Placental pericyte (primary cell): ENCODE measurements around the gene INPP1. TPM values are rescaled to one million over a fixed set of nuclear protein-coding genes. Genes with fewer than 3 reads are reported as not detected.

ENCODE experiments used
- total RNA-seq: library from RNA; depleted of rRNA; stranded (reverse); fragments of >200 nt; gene quantifications from 2 replicates; pipeline ENCODE4 v1.2.3, GENCODE V29; 2012

INPP1 gene
- total RNA-seq: 11.0 and 12.5 TPM in 2 replicates

DNA sequence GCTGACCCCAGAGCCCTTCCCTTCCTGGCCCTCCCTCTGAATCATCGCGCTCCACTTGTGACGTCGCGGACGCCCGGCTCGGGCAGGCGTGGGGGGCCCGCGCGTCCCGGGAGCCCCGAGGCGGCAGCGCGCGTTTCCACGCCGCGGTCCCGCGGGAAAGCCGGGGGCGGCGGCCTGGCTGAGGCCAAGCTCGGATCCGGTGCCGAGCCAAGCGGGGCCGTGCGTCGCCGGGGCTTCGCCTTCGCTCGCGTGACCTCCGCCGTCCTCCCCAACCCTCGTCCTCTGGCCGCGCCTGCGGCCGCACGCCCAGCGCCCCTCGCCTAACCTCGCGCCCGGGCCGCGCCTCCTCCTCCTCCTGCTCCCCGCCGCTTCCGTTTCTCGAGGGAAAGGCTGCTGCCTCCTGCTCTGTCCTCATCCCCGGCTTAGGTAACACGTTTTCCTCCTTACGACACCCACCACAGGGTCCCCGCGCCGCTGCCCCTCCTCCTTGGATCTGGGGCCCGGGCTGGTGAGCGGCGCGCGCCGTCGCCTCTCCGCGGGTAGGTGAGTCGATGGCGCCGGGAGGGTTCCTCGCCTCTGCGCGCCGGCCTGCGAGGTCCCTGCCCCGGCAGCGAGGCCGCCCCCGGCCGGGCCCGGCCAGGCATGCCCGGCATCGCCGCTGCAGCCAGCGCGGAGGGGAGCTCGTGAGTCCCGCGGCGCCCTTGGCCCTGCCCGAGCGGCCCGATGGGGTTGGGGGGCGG lies at the start of gene INPP1:
TSS of gene INPP1 (plus strand) at position 54 of the 740 bp plus-strand sequence. CDS start 16,514 bp downstream, outside the sequence.

DNA sequence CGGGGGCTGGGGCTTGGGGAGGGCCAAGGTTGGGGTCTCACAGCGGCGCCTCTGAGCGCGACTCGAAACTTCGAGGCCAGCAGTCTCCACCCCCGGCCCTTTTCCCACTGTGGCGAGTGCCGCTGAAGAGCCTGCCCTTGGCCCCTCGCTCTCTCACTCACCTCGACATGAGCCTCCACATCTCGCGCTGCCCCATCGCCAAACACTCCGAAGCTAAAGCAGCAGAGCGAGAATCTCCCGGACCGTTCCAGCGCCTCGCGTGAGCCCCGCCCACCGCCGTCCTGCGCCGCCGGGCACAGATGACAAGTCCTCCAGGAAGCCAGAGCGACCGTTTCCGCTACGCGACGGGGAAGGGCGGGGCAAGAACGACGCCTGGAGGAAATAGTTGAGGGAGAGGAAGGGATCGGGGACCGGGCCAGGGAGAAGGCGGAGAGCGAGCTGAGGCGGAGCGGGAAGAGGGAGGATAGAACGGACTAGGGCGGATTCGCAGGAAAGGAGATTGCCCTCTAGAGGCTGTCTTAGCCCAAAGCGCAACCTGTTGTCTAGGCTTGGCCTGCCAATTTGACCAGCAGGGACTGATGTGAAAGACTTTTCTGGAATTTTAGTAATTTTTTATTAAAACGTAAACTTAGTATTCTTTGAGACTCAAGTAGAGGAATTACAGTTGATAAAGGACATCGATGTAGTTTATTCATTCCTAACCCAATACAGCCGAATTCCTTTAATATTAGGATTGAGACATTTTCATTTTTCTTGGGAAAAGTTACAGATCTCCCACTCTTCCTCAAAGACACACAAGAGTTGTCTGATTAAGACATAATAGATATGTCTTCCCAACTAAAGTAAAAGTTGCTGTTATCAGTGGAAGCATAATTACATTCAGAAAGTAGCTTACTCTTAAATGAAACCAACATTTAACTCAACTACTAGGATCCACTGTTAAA lies 23.6 kb upstream of the INPP1 start, which contains the start of gene HIBCH:
TSS of gene HIBCH (minus strand) at position 272 of the 944 bp plus-strand sequence. CDS start at position 196, 76 bp downstream.

GRCh38 chr2:190407662-190408537 lies 64.5 kb downstream of the INPP1 start, which contains the start of gene MFSD6:
Gene MFSD6 (plus strand): TSS chr2:190408355. CDS start chr2:190436030, 27,675 bp downstream.

Other genes starting within 250 kb of the INPP1 start
- 5.3 and 12.9 TPM in 2 replicates for gene HIBCH, start 23.8 kb upstream of the INPP1 start, total RNA-seq
- 9.7 and 10.7 TPM in 2 replicates for gene MFSD6, start 64.8 kb downstream of the INPP1 start, total RNA-seq
- gene NEMP2, start 191.1 kb downstream of the INPP1 start, total RNA-seq: 6.1 and 12.2 TPM in 2 replicates